IPS-18a (cell line): Measurements from ENCODE around the gene BBX.

ENCODE experiments used
- H3K27ac ChIP-seq: one replicate; pipeline ENCODE4 v1.5.1; 2013; ENCODE audit warnings: low read length
- H3K27me3 ChIP-seq: one replicate; pipeline ENCODE4 v1.6.1; 2013; ENCODE audit warnings: mild to moderate bottlenecking, low read length; ENCODE audit not compliant: control insufficient read depth, insufficient read depth
- H3K36me3 ChIP-seq: one replicate; pipeline ENCODE4 v1.6.1; 2013; ENCODE audit warnings: low read depth, low read length; ENCODE audit not compliant: control insufficient read depth
- H3K4me1 ChIP-seq: one replicate; pipeline ENCODE4 v1.6.1; 2013; ENCODE audit warnings: low read depth, low read length; ENCODE audit not compliant: control insufficient read depth
- H3K4me3 ChIP-seq: one replicate; pipeline ENCODE4 v1.5.1; 2013; ENCODE audit warnings: low read length
- H3K9ac ChIP-seq: one replicate; pipeline ENCODE4 v1.6.1; 2013; ENCODE audit warnings: mild to moderate bottlenecking, low read length, moderate library complexity
- H3K9me3 ChIP-seq: one replicate; pipeline ENCODE4 v1.6.1; 2013; ENCODE audit warnings: low read depth, low read length; ENCODE audit not compliant: control insufficient read depth

The BBX gene

DNA sequence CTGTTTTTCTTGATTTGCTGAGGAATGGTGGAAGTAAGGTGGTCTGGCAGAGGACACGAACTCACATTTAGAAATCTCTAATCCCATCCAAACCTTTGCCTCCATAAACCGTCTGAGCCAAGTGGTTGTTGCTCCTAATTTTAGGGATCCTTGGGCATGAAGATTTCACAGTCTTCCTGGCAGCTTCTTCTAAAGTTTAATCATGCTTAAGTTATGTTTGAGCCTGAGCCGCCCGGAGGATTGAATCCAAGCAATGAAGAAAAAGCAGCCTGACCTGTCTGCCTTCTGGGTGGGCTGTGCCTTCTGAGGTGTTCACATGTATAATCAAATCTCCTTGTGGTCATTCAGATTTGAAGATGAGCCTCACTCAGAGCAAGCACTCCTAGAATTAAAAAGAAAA lies 319.1 kb downstream of the BBX start:
- H3K27me3 ChIP-seq, result no peaks in the 10 kb centered on the region
- H3K36me3 ChIP-seq, result no peaks in the 10 kb centered on the region
- no peaks in the 10 kb centered on the region for H3K9me3 ChIP-seq
- no peak overlapping the region for H3K27ac ChIP-seq
- H3K4me3 ChIP-seq, result no peak overlapping the region
- no peak overlapping the region for H3K9ac ChIP-seq
- peaks cover 7% of the 10 kb centered on the region for H3K4me1 ChIP-seq

DNA sequence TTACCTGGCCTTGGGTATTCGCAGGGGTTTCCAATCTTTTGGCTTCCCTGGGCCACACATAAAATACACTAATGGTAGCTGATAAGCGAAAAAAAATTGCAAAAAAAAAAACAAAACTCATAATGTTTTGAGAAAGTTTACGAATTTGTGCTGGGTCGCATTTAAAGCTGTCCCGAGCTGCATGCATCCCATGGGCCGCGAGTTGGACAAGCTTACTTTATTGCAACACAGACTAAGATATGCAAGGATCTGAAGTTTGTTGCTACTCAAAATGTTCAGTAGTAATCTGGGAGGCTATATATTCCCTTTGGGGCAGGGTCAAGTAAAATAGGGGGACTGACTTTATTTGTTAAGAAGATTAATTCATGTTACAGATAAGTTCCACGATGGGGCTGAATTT lies 320.2 kb downstream of the BBX start:
- no peaks in the 10 kb centered on the region for H3K9me3 ChIP-seq
- no peak overlapping the region for H3K27ac ChIP-seq
- no peaks in the 10 kb centered on the region for H3K27me3 ChIP-seq
- H3K4me1 ChIP-seq, result peaks cover 7% of the 10 kb centered on the region
- no peak overlapping the region for H3K4me3 ChIP-seq
- no peaks in the 10 kb centered on the region for H3K36me3 ChIP-seq
- no peak overlapping the region for H3K9ac ChIP-seq

DNA sequence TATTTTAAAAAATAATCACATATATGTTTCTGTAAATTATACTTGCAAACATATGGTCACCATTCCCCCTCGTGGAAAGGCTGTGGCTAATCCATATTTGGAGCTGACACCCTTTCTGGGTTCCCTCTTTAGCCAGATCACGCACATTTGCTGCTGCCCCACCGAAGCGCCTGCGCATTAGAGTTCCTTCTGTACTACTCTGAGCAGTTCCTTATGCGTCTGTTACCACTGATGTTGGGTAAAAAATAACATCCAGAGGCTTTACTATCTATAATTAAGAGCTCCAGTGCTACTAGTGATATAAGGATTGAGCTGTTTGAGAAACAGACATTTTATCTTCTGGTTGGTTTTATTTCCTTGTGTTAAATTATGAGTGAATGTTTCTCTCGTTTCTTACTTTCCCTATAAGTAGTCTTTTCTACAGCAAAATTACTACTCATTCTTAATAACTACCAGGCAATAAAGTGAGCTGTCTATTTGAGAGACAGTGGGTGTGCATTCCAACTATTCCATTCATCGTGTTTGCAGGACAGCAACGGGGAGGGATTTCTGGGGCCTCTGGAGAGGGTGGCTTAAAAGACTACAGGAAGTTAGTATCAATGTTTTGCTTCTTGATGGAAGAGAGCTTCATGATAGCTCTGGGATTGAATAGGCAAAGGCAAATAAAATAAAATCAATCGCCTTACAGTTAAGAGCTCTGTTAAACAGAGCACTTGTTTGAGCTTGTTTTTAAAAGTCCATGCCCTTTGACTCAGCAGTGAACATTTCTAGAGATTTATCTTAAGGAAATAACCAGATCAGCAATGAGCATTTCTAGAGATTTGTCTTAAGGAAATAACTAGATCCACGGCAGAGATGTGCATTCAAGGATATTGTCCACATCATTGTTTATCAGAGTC lies 322.9 kb downstream of the BBX start:
- no peak overlapping the region for H3K27ac ChIP-seq
- H3K4me3 ChIP-seq, result no peak overlapping the region
- H3K9ac ChIP-seq, result no peak overlapping the region
- no peaks in the 10 kb centered on the region for H3K36me3 ChIP-seq
- H3K9me3 ChIP-seq, result no peaks in the 10 kb centered on the region
- H3K27me3 ChIP-seq, result no peaks in the 10 kb centered on the region
- peaks cover 6% of the 10 kb centered on the region for H3K4me1 ChIP-seq

- Histone ChIP-seq H3K4me3 (no peak overlapping the region), H3K4me1 (no peaks in the 10 kb centered on the region), H3K27me3 (no peaks in the 10 kb centered on the region), H3K9ac (no peak overlapping the region), H3K9me3 (no peaks in the 10 kb centered on the region), H3K27ac (no peak overlapping the region), H3K36me3 (no peaks in the 10 kb centered on the region)
Observed at GRCh38 chr3:107846279-107846852, 323.6 kb downstream of the BBX start.

- no peaks in the 10 kb centered on the region for H3K27me3 ChIP-seq
- no peaks in the 10 kb centered on the region for H3K4me1 ChIP-seq
- no peak overlapping the region for H3K27ac ChIP-seq
- H3K9me3 ChIP-seq, result peaks cover 6% of the 10 kb centered on the region
- H3K4me3 ChIP-seq, result no peak overlapping the region
- no peak overlapping the region for H3K9ac ChIP-seq
- H3K36me3 ChIP-seq, result no peaks in the 10 kb centered on the region
Observed at GRCh38 chr3:107847791-107848190, 325.0 kb downstream of the BBX start.

GRCh38 chr3:107848351-107848915 lies 325.7 kb downstream of the BBX start:
- H3K4me3 ChIP-seq, result no peak overlapping the region
- no peaks in the 10 kb centered on the region for H3K4me1 ChIP-seq
- no peaks in the 10 kb centered on the region for H3K36me3 ChIP-seq
- no peaks in the 10 kb centered on the region for H3K27me3 ChIP-seq
- peaks cover 6% of the 10 kb centered on the region for H3K9me3 ChIP-seq
- no peak overlapping the region for H3K27ac ChIP-seq
- no peak overlapping the region for H3K9ac ChIP-seq

DNA sequence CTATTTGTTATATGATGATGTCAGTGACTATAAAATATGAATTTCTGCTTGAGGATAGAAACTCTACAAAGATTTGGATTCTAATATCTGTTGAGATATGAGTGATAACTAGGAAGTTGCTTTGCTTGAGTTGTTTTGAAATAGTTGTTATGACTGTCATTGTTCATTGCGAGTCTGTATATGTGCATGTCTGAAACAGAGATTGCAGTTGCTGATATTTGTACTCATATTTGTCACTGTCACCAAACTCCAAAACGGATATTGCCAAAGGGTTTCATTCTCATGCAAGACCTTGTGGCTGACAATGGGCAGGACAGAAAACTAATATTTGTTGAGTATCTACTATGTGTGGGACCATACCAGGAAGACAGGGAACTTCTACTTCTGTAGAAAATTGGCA lies 327.9 kb downstream of the BBX start:
- Histone ChIP-seq H3K27me3 (no peaks in the 10 kb centered on the region), H3K4me3 (no peak overlapping the region), H3K9ac (no peak overlapping the region), H3K36me3 (no peaks in the 10 kb centered on the region), H3K9me3 (peaks cover 6% of the 10 kb centered on the region), H3K4me1 (no peaks in the 10 kb centered on the region), H3K27ac (no peak overlapping the region)

GRCh38 chr3:107853821-107854220 lies 331.1 kb downstream of the BBX start:
- no peaks in the 10 kb centered on the region for H3K4me1 ChIP-seq
- H3K27ac ChIP-seq, result no peak overlapping the region
- H3K36me3 ChIP-seq, result no peaks in the 10 kb centered on the region

DNA sequence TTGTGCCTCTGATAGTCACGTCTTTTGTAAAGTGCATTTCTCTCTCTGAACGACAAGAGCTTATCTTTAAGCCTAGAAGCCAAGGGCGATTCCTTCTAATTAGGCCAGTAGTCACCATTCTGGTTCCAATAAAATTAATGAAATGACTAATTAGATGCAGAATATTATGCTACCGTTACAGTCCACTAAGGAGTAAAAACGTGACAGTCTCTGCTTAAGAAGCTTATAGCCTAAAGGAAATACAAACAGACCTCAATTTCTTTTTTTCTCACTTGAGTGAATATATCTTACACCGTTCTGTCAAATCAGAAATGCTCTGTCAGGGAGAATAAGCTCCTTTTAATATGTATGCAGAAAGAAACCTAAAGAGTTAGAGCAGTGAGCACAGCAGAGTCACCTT lies 332.0 kb downstream of the BBX start:
- no peaks in the 10 kb centered on the region for H3K4me1 ChIP-seq
- H3K4me3 ChIP-seq, result no peak overlapping the region
- no peak overlapping the region for H3K27ac ChIP-seq
- peaks cover 6% of the 10 kb centered on the region for H3K9me3 ChIP-seq
- no peak overlapping the region for H3K9ac ChIP-seq
- no peaks in the 10 kb centered on the region for H3K36me3 ChIP-seq
- H3K27me3 ChIP-seq, result no peaks in the 10 kb centered on the region

More at GRCh38 chr3:107853821-107854220, 331.1 kb downstream of the BBX start:
- no peak overlapping the region for H3K9ac ChIP-seq
- H3K4me3 ChIP-seq, result no peak overlapping the region
- no peaks in the 10 kb centered on the region for H3K27me3 ChIP-seq
- H3K9me3 ChIP-seq, result peaks cover 6% of the 10 kb centered on the region

DNA sequence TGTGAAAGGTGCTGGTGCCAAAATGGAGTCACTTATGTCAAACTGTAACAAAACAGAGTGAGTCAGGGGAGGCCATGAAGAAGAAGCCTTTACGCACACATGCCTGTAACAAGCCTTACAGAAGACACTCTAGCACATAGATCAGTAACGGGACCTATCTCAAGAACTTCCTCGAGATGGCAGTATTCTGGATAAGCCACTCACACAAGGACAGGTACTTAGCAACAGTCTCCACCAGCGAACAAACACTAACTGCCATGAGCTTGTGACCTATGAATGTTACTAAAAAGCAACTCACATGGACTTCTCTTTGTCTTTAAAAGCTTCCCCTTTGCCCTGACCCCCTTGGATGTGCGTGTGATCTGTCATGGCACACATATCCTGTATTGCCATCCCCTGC lies 332.9 kb downstream of the BBX start:
- Histone ChIP-seq H3K27ac (no peak overlapping the region), H3K36me3 (no peaks in the 10 kb centered on the region), H3K9me3 (peaks cover 6% of the 10 kb centered on the region), H3K4me3 (no peak overlapping the region), H3K4me1 (no peaks in the 10 kb centered on the region), H3K27me3 (no peaks in the 10 kb centered on the region), H3K9ac (no peak overlapping the region)

- Histone ChIP-seq H3K9me3 (no peaks in the 10 kb centered on the region), H3K4me1 (no peaks in the 10 kb centered on the region), H3K27ac (no peak overlapping the region), H3K27me3 (no peaks in the 10 kb centered on the region), H3K36me3 (no peaks in the 10 kb centered on the region), H3K9ac (no peak overlapping the region), H3K4me3 (no peak overlapping the region)
Observed at GRCh38 chr3:107857854-107858253, 335.1 kb downstream of the BBX start.
